OCI-LY7 (cell line): ENCODE measurements around the gene MFAP1. TPM values are rescaled to one million over a fixed set of nuclear protein-coding genes. Genes with fewer than 3 reads are reported as not detected.

Source experiments
- BruUV-seq: library from RNA; stranded (reverse); fragments of 400-500 nt; replicated peaks from 2 replicates; lab custom pipeline; 2021; lab: Mats Ljungman, UMichigan
- CTCF ChIA-PET: fragments of 300-600 bp; sonication (Branson Sonifier 250); formaldehyde crosslinking; loops from one replicate; lab custom pipeline; 2022; ENCODE audit warnings: antibody characterized with exemption; ENCODE audit not compliant: unreplicated experiment; lab: Charles Lee
- POLR2A ChIA-PET: fragments of 300-600 bp; sonication (Branson Sonifier 250); formaldehyde crosslinking; loops from one replicate; lab custom pipeline; 2022; ENCODE audit warnings: antibody characterized with exemption; lab: Charles Lee
- DNase-seq: peaks from one replicate; pipeline ENCODE4 v3.0.0-alpha.2; 2015; ENCODE audit warnings: low spot score
- H2AFZ ChIP-seq: fragments of 200-600 bp; sonication (generic), shearing (Covaris generic); 2 replicates; pipeline ENCODE4 v1.6.1; 2014; ENCODE audit warnings: mild to moderate bottlenecking, antibody characterized with exemption, low read length, moderate library complexity
- H3K27ac ChIP-seq: fragments of 200-600 bp; sonication (generic); 2 replicates; pipeline ENCODE4 v1.5.1; 2014; ENCODE audit warnings: mixed run types, low read depth, mild to moderate bottlenecking, moderate library complexity, low read length, inconsistent platforms; ENCODE audit not compliant: poor library complexity, severe bottlenecking
- H3K36me3 ChIP-seq: fragments of 200-600 bp; sonication (generic); 2 replicates; pipeline ENCODE4 v1.6.1; 2014; ENCODE audit warnings: mild to moderate bottlenecking, antibody characterized with exemption, low read length, moderate library complexity, mixed read lengths; ENCODE audit not compliant: insufficient read depth
- H3K4me1 ChIP-seq: fragments of 200-600 bp; sonication (generic); 2 replicates; pipeline ENCODE4 v1.5.1; 2014; ENCODE audit warnings: mild to moderate bottlenecking, low read length; ENCODE audit not compliant: insufficient read depth, poor library complexity, severe bottlenecking
- H3K4me2 ChIP-seq: fragments of 200-600 bp; sonication (generic); 2 replicates; pipeline ENCODE4 v1.6.1; 2014; ENCODE audit warnings: mild to moderate bottlenecking, low read length
- H3K4me3 ChIP-seq: fragments of 200-600 bp; sonication (generic); 2 replicates; pipeline ENCODE4 v1.5.1; 2014; ENCODE audit warnings: mild to moderate bottlenecking, low read depth, low read length; ENCODE audit not compliant: poor library complexity, severe bottlenecking
- H3K79me2 ChIP-seq: fragments of 200-600 bp; sonication (generic); 2 replicates; pipeline ENCODE4 v1.6.1; 2016; ENCODE audit warnings: low read depth, mild to moderate bottlenecking, low read length, moderate library complexity, mixed read lengths; ENCODE audit not compliant: insufficient read depth
- H3K9me2 ChIP-seq: fragments of 200-600 bp; sonication (generic); 2 replicates; pipeline ENCODE4 v1.6.1; 2016; ENCODE audit warnings: mild to moderate bottlenecking, low read length, mixed read lengths; ENCODE audit not compliant: insufficient read depth
- H3K9me3 ChIP-seq: fragments of 200-600 bp; sonication (generic); 2 replicates; pipeline ENCODE4 v1.6.1; 2014; ENCODE audit warnings: mild to moderate bottlenecking, mixed run types, low read length, mixed read lengths
- H4K20me1 ChIP-seq: fragments of 200-600 bp; sonication (generic); 2 replicates; pipeline ENCODE4 v1.6.1; 2014; ENCODE audit warnings: mild to moderate bottlenecking, antibody characterized with exemption, low read length, moderate library complexity, mixed read lengths; ENCODE audit not compliant: insufficient read depth
- CTCF ChIP-seq: fragments of 200-600 bp; sonication (generic); conservative IDR thresholded peaks from 2 replicates; pipeline ENCODE4 v1.5.1; 2014; ENCODE audit warnings: mild to moderate bottlenecking, antibody characterized with exemption, low read length, moderate library complexity, mixed read lengths
- EZH2phosphoT487 ChIP-seq: fragments of 200-600 bp; sonication (generic); IDR thresholded peaks from 2 replicates; pipeline ENCODE4 v1.6.1; 2018; ENCODE audit warnings: low read depth, borderline replicate concordance, mild to moderate bottlenecking, mixed run types, antibody characterized with exemption, low read length, moderate library complexity, mixed read lengths
- intact Hi-C: fragments of 100-400 bp; cut with micrococcal nuclease; formaldehyde crosslinking; loops from one replicate; pipeline ENCODE4 v1.10.0; 2022; ENCODE audit not compliant: unreplicated experiment
- total RNA-seq, 2 experiments: library from RNA; depleted of rRNA in 1 of 2; stranded (reverse); fragments of >200 nt in 1 of 2; shearing (Covaris generic) in 1 of 2; gene quantifications; 2 replicates each; pipeline ENCODE4 v1.2.3, GENCODE V29; 2014 to 2022

The MFAP1 gene
- total RNA-seq, 2 experiments from 2014 or later, result 25.3 to 72.1 TPM

DNA sequence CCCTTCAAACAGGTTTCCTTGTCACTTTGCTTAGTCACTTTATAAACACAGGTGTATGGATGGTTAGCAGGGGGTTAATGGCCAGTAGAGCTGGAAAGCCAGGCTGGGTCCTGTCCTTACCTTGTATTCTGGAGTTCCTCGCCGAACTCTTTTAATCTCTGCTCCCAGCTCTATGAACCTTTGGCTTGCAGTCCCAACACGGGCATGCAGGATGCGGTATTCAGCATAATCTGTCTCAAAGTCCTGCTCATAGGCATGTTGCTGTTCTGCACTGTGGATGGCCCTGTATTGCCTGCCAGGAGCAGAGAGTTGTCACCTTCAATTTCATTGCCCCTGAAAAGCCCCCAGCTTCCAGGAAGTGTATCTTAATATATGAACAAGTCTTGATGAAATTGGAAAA, 50.4 kb downstream of the MFAP1 start:
- Histone ChIP-seq H3K9me3 (no peaks in the 10 kb centered on the region), H3K36me3 (peaks cover 69% of the 10 kb centered on the region), H3K4me1 (peaks cover 55% of the 10 kb centered on the region), H3K4me3 (peak overlapping the region; percentile 79), H3K27ac (peak overlapping the region; percentile 91), H3K79me2 (peaks cover 64% of the 10 kb centered on the region), H2AFZ (no peak overlapping the region), H3K4me2 (peak overlapping the region; percentile 85), H3K9me2 (no peaks in the 10 kb centered on the region), H4K20me1 (peaks cover 41% of the 10 kb centered on the region)
- POLR2A ChIA-PET, result interaction anchor here (1.3 to 7.0 kb wide), 3 partner anchors 15 to 28 kb away, joined by 3 to 98 read pairs (median 6); partner anchors contain the start of gene SERF2
- TF ChIP-seq EZH2phosphoT487 (no peak), CTCF (no peak)
- intact Hi-C loops, result no loop called here
- no peak for DNase-seq
- CTCF ChIA-PET, result no interaction called here
- BruUV-seq, result no TSS peak

DNA sequence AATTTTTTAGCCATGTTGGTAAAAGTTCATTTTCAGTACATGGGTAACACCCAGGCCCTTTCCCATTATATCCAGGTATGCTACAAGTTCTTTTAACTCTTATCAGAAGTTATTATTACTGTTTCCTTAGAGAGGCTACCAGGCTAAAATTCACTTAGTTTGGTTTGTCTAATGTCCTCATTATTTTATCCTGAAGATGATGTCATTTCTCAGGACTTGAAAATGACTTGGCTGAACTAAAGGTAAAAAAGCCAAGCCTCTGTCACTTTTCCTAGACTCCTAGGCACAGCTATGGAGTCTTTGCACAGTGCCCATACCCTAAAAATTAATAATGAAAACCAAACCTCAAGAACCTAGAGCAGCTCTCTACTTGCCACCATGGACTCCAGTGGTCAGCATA, 51.9 kb downstream of the MFAP1 start:
- peaks cover 41% of the 10 kb centered on the region for H4K20me1 ChIP-seq
- CTCF ChIA-PET, result no interaction called here
- peaks cover 83% of the 10 kb centered on the region for H3K36me3 ChIP-seq
- DNase-seq, result no peak
- no peaks in the 10 kb centered on the region for H3K9me3 ChIP-seq
- H3K9me2 ChIP-seq, result no peaks in the 10 kb centered on the region
- no peak for TF ChIP-seq CTCF
- no peak for TF ChIP-seq EZH2phosphoT487
- no peak overlapping the region for H3K4me3 ChIP-seq
- H3K4me2 ChIP-seq, result peak overlapping the region; percentile 35; the same call in 1 of the 2 replicates
- intact Hi-C loops, result no loop called here
- no peak overlapping the region for H2AFZ ChIP-seq
- peak overlapping the region; percentile 18 for H3K27ac ChIP-seq
- H3K4me1 ChIP-seq, result peaks cover 44% of the 10 kb centered on the region
- POLR2A ChIA-PET, result interaction anchor here (1.7 to 7.0 kb wide), 2 partner anchors 16 to 27 kb away, joined by 5 to 98 read pairs; partner anchors contain the start of genes HYPK, SERF2 and SERINC4
- H3K79me2 ChIP-seq, result peaks cover 54% of the 10 kb centered on the region
- no TSS peak for BruUV-seq

DNA sequence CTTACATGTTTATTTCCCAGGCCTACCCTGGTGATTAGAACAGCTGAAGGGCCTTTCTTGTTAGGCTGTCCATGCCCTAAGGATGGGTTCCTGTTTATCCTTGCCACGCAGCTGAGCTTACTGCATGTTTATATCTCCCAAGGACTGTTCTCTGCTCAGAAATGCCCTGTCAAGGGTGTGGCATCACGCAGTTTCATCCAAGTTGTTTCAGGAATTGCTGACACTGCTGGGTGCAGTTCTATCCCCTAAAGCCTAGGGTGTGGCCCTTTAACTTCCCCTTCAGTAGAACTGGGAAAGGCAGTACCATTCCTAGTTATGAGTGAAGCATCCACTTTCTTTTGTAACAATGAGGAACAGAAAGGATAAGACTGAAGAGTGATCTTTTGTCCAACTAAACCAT, 52.7 kb downstream of the MFAP1 start:
- CTCF ChIA-PET, result no interaction called here

More for the DNA sequence above, 52.7 kb downstream of the MFAP1 start:
- no peak for TF ChIP-seq CTCF
- TF ChIP-seq EZH2phosphoT487, result no peak
- Histone ChIP-seq H3K79me2 (peaks cover 54% of the 10 kb centered on the region), H2AFZ (no peak overlapping the region), H3K27ac (peak overlapping the region; percentile 18), H3K4me2 (peak overlapping the region; percentile 35; the same call in 1 of the 2 replicates), H3K4me3 (no peak overlapping the region), H3K36me3 (peaks cover 91% of the 10 kb centered on the region), H3K4me1 (peaks cover 42% of the 10 kb centered on the region), H4K20me1 (peaks cover 41% of the 10 kb centered on the region), H3K9me3 (no peaks in the 10 kb centered on the region), H3K9me2 (no peaks in the 10 kb centered on the region)
- intact Hi-C loops, result no loop called here
- POLR2A ChIA-PET, result interaction anchor here (0.5 to 1.7 kb wide), 7 partner anchors 13 to 249 kb away, joined by 3 to 9 read pairs (median 4); partner anchors contain the start of genes HYPK and SERINC4
- DNase-seq, result no peak
- BruUV-seq, result no TSS peak
